Heart left ventricle (tissue), 11 donors: Measurements from ENCODE around the gene C22orf42. TPM values are rescaled to one million over a fixed set of nuclear protein-coding genes. Genes with fewer than 3 reads are reported as not detected.

Experiments used
- polyA plus RNA-seq, 2 donors: library from polyadenylated mRNA; stranded (reverse); fragments of 200-250 nt; gene quantifications; one replicate each; pipeline ENCODE4 v1.2.3, GENCODE V29; 2013
- total RNA-seq, 9 donors: library from RNA; depleted of rRNA in 2 of 9; stranded (reverse); fragments of >200 nt in 2 of 9; fragmentation: NEBNext Ultra II Directional in 3 of 9; extraction: Animal tissue kit (Norgen Biotek cat#: 25700) in 3 of 9; gene quantifications; one replicate each; pipeline versions ENCODE4 v1.1.0 to v1.2.4, GENCODE V29; 2016 to 2023
- donor health status: ischemic (EF 13 %, LVEDD 7.1; RV severe dilation, severe dysfunction).
- donor health status: healthy with polysubstance abuse.
- donor health status: DM: no; HTN: yes; CAD: no.
- donor health status: DM: no; HTN: no; CAD: no.
- donor health status: ischemic (EF 25% LVEDD 5.7; RV mildly dilated, moderate dysfunction).
- donor health status: healthy.
- donor health status: DM: yes; HTN: yes; CAD: no.
- donor health status: PGD.
- donor health status: nonischemic (EF 23%, LVEDD 6.1; RV moderate dilation, normal function).

Gene C22orf42
- total and polyA plus RNA-seq, 11 donors = not detected

Other genes starting within 250 kb of the C22orf42 start
- gene YWHAH, start 214.8 kb downstream of the C22orf42 start, total RNA-seq = 100 to 1,000 TPM in 3 of 9 donors, 10 to 100 TPM in 6; 57.5 to 126 (median 84.1) TPM
- gene YWHAH, start 214.8 kb downstream of the C22orf42 start, polyA plus RNA-seq = 100 to 1,000 TPM in 1 of 2 donors, 10 to 100 TPM in 1; 47.2 to 111 TPM
- 100 to 1,000 TPM in 6 of 9 donors, 10 to 100 TPM in 3; 66.0 to 181 (median 112) TPM for gene SLC5A1, start 116.0 kb downstream of the C22orf42 start, total RNA-seq
- 10 to 100 TPM; 22.1 to 54.5 TPM for gene SLC5A1, start 116.0 kb downstream of the C22orf42 start, polyA plus RNA-seq
- not detected for gene RFPL2, start 45.8 kb upstream of the C22orf42 start, total RNA-seq
- not detected for gene RFPL2, start 45.8 kb upstream of the C22orf42 start, polyA plus RNA-seq
- 1 to 10 TPM in 1 of 9 donors, under 1 TPM in 6, not detected in 2; 0.13 to 1.3 (median 0.28) TPM for gene SLC5A4, start 96.0 kb upstream of the C22orf42 start, total RNA-seq
- gene SLC5A4, start 96.0 kb upstream of the C22orf42 start, polyA plus RNA-seq = under 1 TPM; 0.12 to 0.34 TPM
- not detected for gene RFPL3, start 198.6 kb upstream of the C22orf42 start, total RNA-seq
- gene RFPL3, start 198.6 kb upstream of the C22orf42 start, polyA plus RNA-seq = not detected